ENCODE results near the gene RGS6. TPM values are rescaled to one million over a fixed set of nuclear protein-coding genes. Genes with fewer than 3 reads are reported as not detected.

The RGS6 gene
- total RNA-seq, 1 donor from 2014 or later: 2.5 TPM

- no peak overlapping the region for H3K27ac Mint-ChIP-seq
- intact Hi-C loops (cut with micrococcal nuclease): no loop called here
- peaks cover 3% of the 10 kb centered on the region for H3K27me3 Mint-ChIP-seq
- no peaks in the 10 kb centered on the region for H3K36me3 Mint-ChIP-seq (ENCODE audit: low read depth)
- H3K4me1 Mint-ChIP-seq: peaks cover 8% of the 10 kb centered on the region
- H3K9me3 Mint-ChIP-seq: no peaks in the 10 kb centered on the region
- no peak for DNase-seq
- no peak overlapping the region for H3K4me3 Mint-ChIP-seq
Observed at GRCh38 chr14:71960494-71961353, 28.5 kb downstream of the RGS6 start.

DNA sequence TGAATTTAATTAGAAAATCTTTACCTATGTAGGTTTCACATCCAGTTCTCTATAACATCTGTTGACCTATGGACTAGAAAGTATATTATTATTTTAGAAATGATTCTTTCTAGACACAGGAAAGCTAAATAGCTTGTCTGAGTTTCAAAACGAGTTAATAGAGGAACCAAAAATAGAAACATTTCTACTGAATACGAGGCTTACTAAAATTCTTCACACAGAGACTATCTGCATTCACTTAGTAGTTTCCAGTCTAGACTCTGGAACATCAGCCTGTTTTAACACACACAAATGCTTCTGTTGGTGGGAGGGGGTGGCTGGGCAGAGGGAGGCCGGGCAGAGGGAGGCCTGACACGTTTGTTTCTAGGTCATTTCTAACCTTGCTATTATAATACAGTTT lies 29.7 kb downstream of the RGS6 start:
- Mint-ChIP-seq H3K4me3 (no peak overlapping the region), H3K9me3 (no peaks in the 10 kb centered on the region), H3K27ac (no peak overlapping the region), H3K4me1 (peaks cover 7% of the 10 kb centered on the region), H3K36me3 (ENCODE audit: low read depth) (no peaks in the 10 kb centered on the region), H3K27me3 (peaks cover 3% of the 10 kb centered on the region)
- DNase-seq: no peak
- intact Hi-C loops (cut with micrococcal nuclease): no loop called here

DNA sequence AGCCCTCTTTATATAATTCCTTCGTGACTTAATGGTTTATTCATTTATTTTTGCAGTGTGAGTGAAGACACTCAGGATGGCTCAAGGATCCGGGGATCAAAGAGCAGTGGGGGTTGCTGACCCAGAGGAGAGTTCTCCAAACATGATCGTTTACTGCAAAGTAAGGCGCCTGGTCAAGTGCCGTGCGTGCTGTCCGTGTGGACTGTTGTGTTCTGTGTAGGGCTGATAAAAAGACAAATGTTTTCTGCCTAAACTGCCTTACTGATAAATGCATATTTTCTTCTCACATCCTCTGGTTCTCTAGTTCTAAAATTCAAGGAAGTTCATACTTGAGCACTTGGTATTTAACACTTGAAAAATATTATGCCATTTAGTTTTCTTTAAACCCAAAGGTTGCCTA lies 32.5 kb downstream of the RGS6 start:
- Mint-ChIP-seq H3K27ac (no peak overlapping the region), H3K4me3 (no peak overlapping the region), H3K36me3 (ENCODE audit: low read depth) (no peaks in the 10 kb centered on the region), H3K9me3 (no peaks in the 10 kb centered on the region), H3K27me3 (peaks cover 3% of the 10 kb centered on the region), H3K4me1 (peaks cover 9% of the 10 kb centered on the region)
- intact Hi-C loops (cut with micrococcal nuclease): no loop called here
- no peak for DNase-seq

DNA sequence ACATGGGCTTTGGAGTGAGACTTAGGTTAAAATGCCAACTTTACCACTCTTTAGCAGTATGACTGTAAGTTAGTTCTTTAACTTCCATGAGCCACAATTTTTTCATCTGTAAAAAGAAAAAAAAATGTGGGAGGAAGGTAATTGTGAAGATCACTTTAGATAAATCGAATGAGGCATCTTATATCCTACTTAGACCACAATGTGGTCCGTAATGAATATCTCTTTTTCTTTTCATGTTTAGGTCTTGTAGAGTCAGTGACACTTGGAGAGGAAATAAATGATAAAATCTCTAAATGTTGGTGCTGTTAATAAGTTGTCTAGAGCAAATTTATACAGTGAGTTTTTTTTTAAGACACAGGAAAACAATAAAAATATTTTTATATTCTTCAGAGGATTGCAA lies 34.3 kb downstream of the RGS6 start:
- Mint-ChIP-seq H3K36me3 (ENCODE audit: low read depth) (no peaks in the 10 kb centered on the region), H3K9me3 (peaks cover 13% of the 10 kb centered on the region), H3K4me3 (no peak overlapping the region), H3K27me3 (peaks cover 3% of the 10 kb centered on the region), H3K27ac (no peak overlapping the region), H3K4me1 (peaks cover 11% of the 10 kb centered on the region)
- no peak for DNase-seq
- intact Hi-C loops (cut with micrococcal nuclease): loop anchor here (2.0 kb wide), 1 partner anchor 82 kb away; no protein-coding TSS in a partner anchor

DNA sequence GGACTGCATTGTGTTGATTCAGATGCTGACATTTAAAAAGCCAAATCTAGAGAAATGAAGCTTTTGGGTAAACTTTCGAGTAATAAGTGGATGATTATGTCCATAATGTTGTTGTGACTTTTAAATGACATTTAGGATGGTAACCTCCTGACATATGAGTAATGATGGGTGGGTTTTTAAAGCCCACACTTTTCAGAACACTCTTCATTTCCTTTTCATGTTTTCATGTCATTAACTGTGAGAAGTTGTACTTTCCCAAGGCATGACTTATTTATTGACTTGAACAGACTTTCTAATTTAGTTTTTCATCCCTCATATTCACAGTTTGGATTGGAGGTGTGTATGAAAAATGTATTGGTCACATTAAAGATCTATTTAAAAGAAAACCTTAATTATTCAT lies 35.5 kb downstream of the RGS6 start:
- no peak for DNase-seq
- Mint-ChIP-seq H3K27me3 (peaks cover 8% of the 10 kb centered on the region), H3K4me1 (peaks cover 11% of the 10 kb centered on the region), H3K9me3 (peaks cover 18% of the 10 kb centered on the region), H3K36me3 (ENCODE audit: low read depth) (no peaks in the 10 kb centered on the region), H3K27ac (peak overlapping the region; percentile 90), H3K4me3 (peak overlapping the region; percentile 63)
- intact Hi-C loops (cut with micrococcal nuclease): loop anchor here (1.0 to 2.0 kb wide), 3 partner anchors 34 to 81 kb away; no protein-coding TSS in a partner anchor

- no peak overlapping the region for H3K27ac Mint-ChIP-seq
- intact Hi-C loops (cut with micrococcal nuclease): no loop called here
- H3K36me3 Mint-ChIP-seq (ENCODE audit: low read depth): no peaks in the 10 kb centered on the region
- H3K9me3 Mint-ChIP-seq: peaks cover 18% of the 10 kb centered on the region
- H3K4me3 Mint-ChIP-seq: no peak overlapping the region
- peaks cover 8% of the 10 kb centered on the region for H3K27me3 Mint-ChIP-seq
- no peak for DNase-seq
- H3K4me1 Mint-ChIP-seq: peaks cover 11% of the 10 kb centered on the region
Observed at GRCh38 chr14:71970272-71970671, 38.0 kb downstream of the RGS6 start.

- Mint-ChIP-seq H3K27ac (no peak overlapping the region), H3K4me3 (no peak overlapping the region), H3K36me3 (ENCODE audit: low read depth) (no peaks in the 10 kb centered on the region), H3K27me3 (peaks cover 2% of the 10 kb centered on the region), H3K9me3 (peaks cover 9% of the 10 kb centered on the region), H3K4me1 (no peaks in the 10 kb centered on the region)
- intact Hi-C loops (cut with micrococcal nuclease): no loop called here
- no peak for DNase-seq
Observed at GRCh38 chr14:71985538-71986189, 53.4 kb downstream of the RGS6 start.

GRCh38 chr14:71988476-71988875 lies 56.2 kb downstream of the RGS6 start:
- intact Hi-C loops (cut with micrococcal nuclease): no loop called here

DNA sequence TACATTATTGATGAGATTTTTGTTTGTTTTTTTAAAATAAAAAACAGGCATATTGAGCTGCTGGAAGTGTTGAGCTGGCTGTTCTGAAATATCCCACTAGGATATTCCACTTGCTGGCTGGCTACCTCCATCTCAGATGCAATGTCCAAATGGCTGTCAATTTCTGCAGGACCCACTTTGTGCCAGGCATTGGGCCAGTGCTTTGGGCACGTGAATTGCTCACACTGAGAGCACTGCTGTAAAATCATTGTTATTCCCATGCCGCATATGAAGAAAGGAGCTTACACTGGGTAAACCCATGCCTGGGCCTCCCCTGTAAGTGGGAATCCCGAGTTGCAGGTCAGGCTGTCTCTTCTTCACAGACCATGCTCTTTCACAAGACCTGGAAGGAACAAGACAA lies 56.7 kb downstream of the RGS6 start:
- intact Hi-C loops (cut with micrococcal nuclease): no loop called here
- no peak for DNase-seq
- H3K9me3 Mint-ChIP-seq: no peaks in the 10 kb centered on the region
- no peaks in the 10 kb centered on the region for H3K36me3 Mint-ChIP-seq (ENCODE audit: low read depth)
- no peak overlapping the region for H3K4me3 Mint-ChIP-seq
- H3K27ac Mint-ChIP-seq: no peak overlapping the region
- H3K4me1 Mint-ChIP-seq: no peaks in the 10 kb centered on the region
- peaks cover 2% of the 10 kb centered on the region for H3K27me3 Mint-ChIP-seq

More at GRCh38 chr14:71988476-71988875, 56.2 kb downstream of the RGS6 start:
- no peak for DNase-seq
- Mint-ChIP-seq H3K27me3 (peaks cover 2% of the 10 kb centered on the region), H3K4me1 (no peaks in the 10 kb centered on the region), H3K4me3 (no peak overlapping the region), H3K36me3 (ENCODE audit: low read depth) (no peaks in the 10 kb centered on the region), H3K27ac (no peak overlapping the region), H3K9me3 (no peaks in the 10 kb centered on the region)

DNA sequence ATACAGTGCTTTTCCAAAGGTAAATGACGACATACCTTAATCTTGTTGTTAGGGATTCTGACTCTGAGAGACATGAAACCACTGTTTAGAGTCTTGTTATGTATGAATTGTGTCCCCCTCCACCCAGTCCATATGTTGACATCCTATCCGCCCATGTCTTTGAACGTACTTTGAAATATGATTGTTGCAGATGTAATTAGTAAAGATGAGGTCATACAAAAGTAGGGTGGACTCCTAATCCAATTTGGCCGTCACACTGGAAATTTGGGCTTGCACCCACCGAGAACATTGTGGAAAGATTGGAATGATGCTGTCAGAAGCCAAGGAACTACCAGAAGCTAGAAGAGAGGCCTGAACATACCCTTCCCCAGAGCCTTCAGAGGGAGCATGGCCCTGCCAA lies 62.2 kb downstream of the RGS6 start:
- peaks cover 4% of the 10 kb centered on the region for H3K9me3 Mint-ChIP-seq
- no peaks in the 10 kb centered on the region for H3K27me3 Mint-ChIP-seq
- DNase-seq: no peak
- H3K27ac Mint-ChIP-seq: no peak overlapping the region
- no peaks in the 10 kb centered on the region for H3K36me3 Mint-ChIP-seq (ENCODE audit: low read depth)
- no peaks in the 10 kb centered on the region for H3K4me1 Mint-ChIP-seq
- intact Hi-C loops (cut with micrococcal nuclease): no loop called here
- no peak overlapping the region for H3K4me3 Mint-ChIP-seq

- intact Hi-C loops (cut with micrococcal nuclease): no loop called here
- Mint-ChIP-seq H3K27ac (no peak overlapping the region), H3K4me3 (no peak overlapping the region), H3K4me1 (no peaks in the 10 kb centered on the region), H3K27me3 (no peaks in the 10 kb centered on the region), H3K36me3 (ENCODE audit: low read depth) (no peaks in the 10 kb centered on the region), H3K9me3 (peaks cover 14% of the 10 kb centered on the region)
- DNase-seq: no peak
Observed at GRCh38 chr14:71995741-71996140, 63.5 kb downstream of the RGS6 start.

DNA sequence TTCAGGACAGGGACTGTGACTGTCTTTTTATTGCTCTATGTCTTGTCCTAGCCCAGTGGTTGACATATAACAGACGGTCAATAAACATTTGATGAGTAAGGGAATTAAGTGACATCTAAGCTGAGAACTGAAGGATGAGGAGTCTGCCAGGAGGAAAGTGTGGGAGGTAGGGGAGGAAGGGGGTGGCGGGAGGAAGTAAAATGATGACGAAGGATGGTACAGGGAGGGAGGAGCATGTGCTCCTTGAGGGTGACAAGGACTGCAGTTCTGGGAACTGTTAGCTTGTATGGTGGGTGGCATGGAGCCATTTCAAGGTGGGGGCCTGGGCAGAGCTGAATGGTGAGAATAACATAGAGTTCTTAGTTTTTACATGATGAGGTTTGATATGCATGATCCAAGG lies 64.4 kb downstream of the RGS6 start:
- peaks cover 14% of the 10 kb centered on the region for H3K9me3 Mint-ChIP-seq
- no peaks in the 10 kb centered on the region for H3K27me3 Mint-ChIP-seq
- DNase-seq: no peak
- H3K27ac Mint-ChIP-seq: no peak overlapping the region
- H3K4me1 Mint-ChIP-seq: no peaks in the 10 kb centered on the region
- intact Hi-C loops (cut with micrococcal nuclease): no loop called here
- H3K36me3 Mint-ChIP-seq (ENCODE audit: low read depth): no peaks in the 10 kb centered on the region
- H3K4me3 Mint-ChIP-seq: no peak overlapping the region

GRCh38 chr14:72000907-72001306 lies 68.7 kb downstream of the RGS6 start:
- no peaks in the 10 kb centered on the region for H3K27me3 Mint-ChIP-seq
- no peak for DNase-seq
- H3K27ac Mint-ChIP-seq: no peak overlapping the region
- H3K4me3 Mint-ChIP-seq: no peak overlapping the region
- H3K36me3 Mint-ChIP-seq (ENCODE audit: low read depth): no peaks in the 10 kb centered on the region
- intact Hi-C loops (cut with micrococcal nuclease): no loop called here
- peaks cover 14% of the 10 kb centered on the region for H3K9me3 Mint-ChIP-seq
- no peaks in the 10 kb centered on the region for H3K4me1 Mint-ChIP-seq

DNA sequence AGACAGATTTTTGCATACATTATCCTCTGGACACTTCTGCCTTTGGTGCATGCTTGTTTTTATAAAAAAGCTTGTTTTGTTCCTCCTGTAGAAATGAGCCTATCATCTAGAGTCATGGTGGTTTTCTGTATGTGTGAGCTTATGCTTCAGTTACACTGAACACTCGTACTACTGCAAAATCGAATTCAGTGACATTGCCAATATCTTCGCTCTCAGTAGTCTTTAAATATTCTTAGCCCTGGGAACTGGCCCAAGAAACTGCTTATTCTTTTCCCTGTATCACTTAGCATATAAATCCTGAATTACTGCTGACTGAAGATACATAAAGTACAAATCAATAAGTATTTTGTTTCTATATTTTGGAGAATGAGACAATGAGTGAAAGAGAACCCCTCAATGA lies 70.5 kb downstream of the RGS6 start:
- H3K4me3 Mint-ChIP-seq: no peak overlapping the region
- DNase-seq: no peak
- no peaks in the 10 kb centered on the region for H3K36me3 Mint-ChIP-seq (ENCODE audit: low read depth)
- intact Hi-C loops (cut with micrococcal nuclease): no loop called here
- H3K27ac Mint-ChIP-seq: no peak overlapping the region
- no peaks in the 10 kb centered on the region for H3K4me1 Mint-ChIP-seq
- peaks cover 14% of the 10 kb centered on the region for H3K9me3 Mint-ChIP-seq
- peaks cover 2% of the 10 kb centered on the region for H3K27me3 Mint-ChIP-seq

Data from activated CD4-positive, alpha-beta T cell treated with anti-CD3 and anti-CD28 coated beads, Interleukin-2, amount 10 ng/mL, durations not matched to agents 24 days and 14 days (primary cell).